HCT116 (cell line): Measurements from ENCODE around the gene ECT2. TPM values are rescaled to one million over a fixed set of nuclear protein-coding genes. Genes with fewer than 3 reads are reported as not detected.

ENCODE experiments used
- ATAC-seq: fragments of 200-7000 bp; cut with Tn5 transposase; 2 replicates; pipeline ENCODE4 v1.9.1; 2020; ENCODE audit warnings: mild to moderate bottlenecking, moderate library complexity
- BruUV-seq: library from RNA; stranded (reverse); fragments of 400-500 nt; replicated peaks from 2 replicates; lab custom pipeline; 2021; lab: Mats Ljungman, UMichigan
- CTCF ChIA-PET: fragments of 300-600 bp; sonication (Branson Sonifier 250); formaldehyde crosslinking; loops from one replicate; lab custom pipeline; 2021; ENCODE audit warnings: antibody characterized with exemption; lab: Charles Lee
- POLR2A ChIA-PET: fragments of 300-600, 350-600 bp; sonication (Branson Sonifier 250); formaldehyde crosslinking; loops from one replicate; lab custom pipeline; 2021; ENCODE audit warnings: antibody characterized with exemption; lab: Charles Lee
- RAD21 ChIA-PET, 2 experiments: fragments of 300-600 bp; sonication (Branson Sonifier 250); formaldehyde crosslinking; loops; one replicate each; lab custom pipeline; 2023; ENCODE audit warnings: low total read pairs in 2 of 2; ENCODE audit not compliant: uncharacterized antibody in 2 of 2, unreplicated experiment in 2 of 2, low non-redundant PET in 1 of 2; lab: Charles Lee
- DNase-seq: peaks from one replicate; pipeline ENCODE4 v3.0.0-alpha.2; 2010; ENCODE audit warnings: low read depth, low spot score
- H2AFZ ChIP-seq: fragments of 200-600 bp; shearing (Covaris generic), sonication (generic); 2 replicates; pipeline ENCODE4 v1.6.1; 2017; ENCODE audit warnings: low read depth, mixed run types, mixed read lengths, antibody characterized with exemption, low read length; ENCODE audit not compliant: poor library complexity, severe bottlenecking
- H3K27ac ChIP-seq: 2 replicates; pipeline ENCODE4 v1.5.1; 2012; ENCODE audit warnings: low read depth, low read length
- H3K27me3 ChIP-seq: fragments of 200-600 bp; sonication (generic); 2 replicates; pipeline ENCODE4 v1.6.1; 2016; ENCODE audit warnings: mixed run types, low read length, mixed read lengths; ENCODE audit not compliant: insufficient read depth
- H3K36me3 ChIP-seq, 2 experiments: fragments of 200-500 bp in 1 of 2; fragments of 200-600 bp in 1 of 2; sonication (Bioruptor generic) in 1 of 2; sonication (generic) in 1 of 2; 2 replicates each; pipeline versions ENCODE4 v1.5.1 to v1.6.1; 2014 to 2016; ENCODE audit warnings: low read length in 2 of 2, inconsistent platforms in 1 of 2, mixed read lengths in 1 of 2, mixed run types in 1 of 2; ENCODE audit not compliant: insufficient read depth in 2 of 2, control insufficient read depth in 1 of 2
- H3K4me1 ChIP-seq, 2 experiments: fragments of 200-600 bp in 1 of 2; sonication (generic) in 1 of 2; 2 replicates each; pipeline versions ENCODE4 v1.5.1 to v1.6.1; 2012 to 2017; ENCODE audit warnings: low read length in 2 of 2, inconsistent platforms in 1 of 2, mild to moderate bottlenecking in 1 of 2, mixed read lengths in 1 of 2, mixed run types in 1 of 2, moderate library complexity in 1 of 2; ENCODE audit not compliant: insufficient read depth in 2 of 2, control insufficient read depth in 1 of 2
- H3K4me2 ChIP-seq: fragments of 200-600 bp; sonication (generic); 2 replicates; pipeline ENCODE4 v1.6.1; 2017; ENCODE audit warnings: mixed run types, low read length, mixed read lengths
- H3K4me3 ChIP-seq, 2 experiments: fragments of 200-600 bp in 1 of 2; sonication (generic) in 1 of 2; replicated peaks in 1 of 2; 2 replicates each; pipeline ENCODE4 v1.5.1; 2011 to 2016; ENCODE audit warnings: low read length in 2 of 2, control low read depth in 1 of 2, low read depth in 1 of 2, mild to moderate bottlenecking in 1 of 2, mixed read lengths in 1 of 2, mixed run types in 1 of 2
- H3K79me2 ChIP-seq: fragments of 200-600 bp; sonication (generic); 2 replicates; pipeline ENCODE4 v1.6.1; 2017; ENCODE audit warnings: mild to moderate bottlenecking, mixed run types, low read length, moderate library complexity, mixed read lengths; ENCODE audit not compliant: insufficient read depth
- H3K9ac ChIP-seq: fragments of 200-600 bp; sonication (generic); 2 replicates; pipeline ENCODE4 v1.6.1; 2016; ENCODE audit warnings: low read length, mixed read lengths
- H3K9me2 ChIP-seq: fragments of 200-600 bp; sonication (generic), shearing (Covaris generic); 2 replicates; pipeline ENCODE4 v1.6.1; 2017; ENCODE audit warnings: mixed run types, mild to moderate bottlenecking, moderate library complexity; ENCODE audit not compliant: insufficient read depth
- H3K9me3 ChIP-seq, 2 experiments: fragments of 200-500 bp in 1 of 2; fragments of 200-600 bp in 1 of 2; sonication (Bioruptor generic) in 1 of 2; sonication (generic) in 1 of 2; 2 replicates each; pipeline ENCODE4 v1.6.1; 2014 to 2017; ENCODE audit warnings: low read length in 2 of 2, mixed read lengths in 2 of 2, inconsistent platforms in 1 of 2, low read depth in 1 of 2, mild to moderate bottlenecking in 1 of 2, mixed run types in 1 of 2, moderate library complexity in 1 of 2; ENCODE audit not compliant: control insufficient read depth in 1 of 2, insufficient read depth in 1 of 2
- H4K20me1 ChIP-seq: fragments of 200-600 bp; sonication (generic), shearing (Covaris generic); 2 replicates; pipeline ENCODE4 v1.6.1; 2017; ENCODE audit warnings: mixed run types, mild to moderate bottlenecking, moderate library complexity; ENCODE audit not compliant: insufficient read depth
- ATF3 ChIP-seq: IDR thresholded peaks from 2 replicates; pipeline ENCODE4 v1.6.1; 2012
- CEBPB ChIP-seq: IDR thresholded peaks from 2 replicates; pipeline ENCODE4 v1.6.1; 2012; ENCODE audit warnings: low read depth
- CTCF ChIP-seq, 3 experiments: fragments of 200-600 bp in 1 of 3; sonication (generic) in 1 of 3; IDR thresholded peaks in 2 of 3; conservative IDR thresholded peaks in 1 of 3; 2 replicates each; pipeline ENCODE4 v1.5.1; 2012 to 2017; ENCODE audit warnings: low read depth in 2 of 3, low read length in 2 of 3, antibody characterized with exemption in 1 of 3, borderline replicate concordance in 1 of 3, control low read depth in 1 of 3, mild to moderate bottlenecking in 1 of 3, mixed read lengths in 1 of 3, mixed run types in 1 of 3, moderate library complexity in 1 of 3; ENCODE audit not compliant: insufficient read depth in 1 of 3
- EGR1 ChIP-seq: IDR thresholded peaks from 2 replicates; pipeline ENCODE4 v1.6.1; 2012; ENCODE audit warnings: low read depth
- JUND ChIP-seq: IDR thresholded peaks from 2 replicates; pipeline ENCODE4 v1.6.1; 2012
- MAX ChIP-seq: IDR thresholded peaks from 2 replicates; pipeline ENCODE4 v1.6.1; 2012
- POLR2AphosphoS5 ChIP-seq: IDR thresholded peaks from 2 replicates; pipeline ENCODE4 v1.6.1; 2011; ENCODE audit warnings: mild to moderate bottlenecking, low read depth, low read length, moderate library complexity
- SIN3A ChIP-seq: IDR thresholded peaks from 2 replicates; pipeline ENCODE4 v1.6.1; 2012; ENCODE audit warnings: low read depth
- SRF ChIP-seq: IDR thresholded peaks from 2 replicates; pipeline ENCODE4 v1.6.1; 2012; ENCODE audit warnings: low read depth
- TCF7L2 ChIP-seq: IDR thresholded peaks from 2 replicates; pipeline ENCODE4 v1.7.0; 2011; ENCODE audit warnings: borderline replicate concordance, inconsistent platforms; ENCODE audit not compliant: insufficient read depth, insufficient read length; ENCODE audit errors: extremely low read depth
- ZBTB33 ChIP-seq: IDR thresholded peaks from 2 replicates; pipeline ENCODE4 v1.6.1; 2011; ENCODE audit warnings: mild to moderate bottlenecking, low read length, moderate library complexity; ENCODE audit not compliant: insufficient replicate concordance; ENCODE audit errors: extremely low read depth
- ZFX ChIP-seq: fragments of 450-650 bp; IDR thresholded peaks from 2 replicates; pipeline ENCODE4 v1.6.1; 2017
- ZNF274 ChIP-seq: fragments of 200-500 bp; sonication (Bioruptor generic); IDR thresholded peaks from 2 replicates; pipeline ENCODE4 v1.6.1; 2014; ENCODE audit warnings: mild to moderate bottlenecking, low read depth, low read length, inconsistent platforms
- intact Hi-C: fragments of 100-400 bp; cut with micrococcal nuclease; formaldehyde crosslinking; loops from 2 replicates; pipeline ENCODE4 v1.10.0; 2022
- total RNA-seq: library from RNA; stranded (reverse); gene quantifications from one replicate; pipeline ENCODE4 v1.2.1, GENCODE V29; 2021; ENCODE audit not compliant: unreplicated experiment

The ECT2 gene
- total RNA-seq, 1 experiment from 2014 or later, result 95.6 TPM

GRCh38 chr3:172713316-172713715 lies 37.2 kb upstream of the ECT2 start:
- no peaks in the 10 kb centered on the region for H3K9me2 ChIP-seq
- no peak overlapping the region for H3K27ac ChIP-seq
- RAD21 ChIA-PET, result no interaction called here
- H3K4me1 ChIP-seq, result peaks cover 15 to 24% of the 10 kb centered on the region in 2 experiments
- H2AFZ ChIP-seq, result no peak overlapping the region
- POLR2A ChIA-PET, result no interaction called here
- no peak overlapping the region for H3K9ac ChIP-seq
- no peak for DNase-seq
- no peak overlapping the region for H3K4me2 ChIP-seq
- no peaks in the 10 kb centered on the region for H3K9me3 ChIP-seq
- H3K79me2 ChIP-seq, result peaks cover 23% of the 10 kb centered on the region
- no peak for ATAC-seq
- H3K36me3 ChIP-seq, result no peaks in the 10 kb centered on the region
- no TSS peak for BruUV-seq
- CTCF ChIA-PET, result interaction anchor here (1.5 kb wide), 1 partner anchor 40 kb away, joined by 4 read pairs; no protein-coding TSS in a partner anchor
- no peaks in the 10 kb centered on the region for H4K20me1 ChIP-seq
- H3K4me3 ChIP-seq, result no peak overlapping the region
- H3K27me3 ChIP-seq, result no peaks in the 10 kb centered on the region
- intact Hi-C loops, result no loop called here
- TF ChIP-seq EGR1 (no peak), SRF (no peak), CTCF (IDR thresholded peaks at IDR 0.05 in 2 of 3, conservative IDR thresholded peaks at IDR 0.05 in 1 of 3; ENCODE audit: borderline replicate concordance in 1 of 3, insufficient read depth in 1 of 3, low read depth in 2 of 3, low read length in 2 of 3) (no peak), CEBPB (no peak), ZFX (no peak), MAX (no peak), ZNF274 (no peak), POLR2AphosphoS5 (no peak), SIN3A (no peak), ATF3 (no peak), JUND (no peak), ZBTB33 (no peak), TCF7L2 (no peak)
